Activated T-helper 1 cell treated with anti-CD3 and anti-CD28 coated beads, Interleukin-12 subunit alpha, Interleukin-12 subunit beta, Interleukin-2, Interleukin-4 antibody, amounts not matched to agents 30 ng/mL and 10 ng/mL and 1 ng/mL, durations not matched to agents 14 hours and 24 hours and 36 hours (primary cell): Measurements from ENCODE around the gene CCDC169. TPM values are rescaled to one million over a fixed set of nuclear protein-coding genes. Genes with fewer than 3 reads are reported as not detected.
A peak's percentile ranks its signal among the peaks of the same experiment; 100 is the strongest.

Source experiments
- DNase-seq: peaks from one replicate; pipeline ENCODE4 v3.0.0; 2021; ENCODE audit warnings: low spot score
- H3K27ac Mint-ChIP-seq: one replicate; pipeline ENCODE4 v1.8.0; 2021; ENCODE audit warnings: mild to moderate bottlenecking, mixed read lengths
- H3K27me3 Mint-ChIP-seq: one replicate; pipeline ENCODE4 v1.8.0; 2022; ENCODE audit warnings: mild to moderate bottlenecking, moderate library complexity, mixed read lengths; ENCODE audit not compliant: insufficient read depth
- H3K36me3 Mint-ChIP-seq: one replicate; pipeline ENCODE4 v1.8.0; 2021; ENCODE audit warnings: low read depth, mixed read lengths
- H3K4me1 Mint-ChIP-seq: one replicate; pipeline ENCODE4 v1.8.0; 2021; ENCODE audit warnings: low read depth, mixed read lengths
- H3K4me3 Mint-ChIP-seq: one replicate; pipeline ENCODE4 v1.8.0; 2021; ENCODE audit warnings: mild to moderate bottlenecking, moderate library complexity, mixed read lengths
- H3K9me3 Mint-ChIP-seq: one replicate; pipeline ENCODE4 v1.8.0; 2021; ENCODE audit warnings: mixed read lengths
- intact Hi-C: fragments of 100-400 bp; cut with micrococcal nuclease; formaldehyde crosslinking; loops from one replicate; pipeline ENCODE4 v1.15.1; 2024
- total RNA-seq: library from RNA; stranded (reverse); gene quantifications from 2 replicates; pipeline ENCODE4 v1.2.3, GENCODE V29; 2022

The CCDC169 gene
- 0.07 TPM in 1 of 2 replicates, not detected in the other for total RNA-seq

DNA sequence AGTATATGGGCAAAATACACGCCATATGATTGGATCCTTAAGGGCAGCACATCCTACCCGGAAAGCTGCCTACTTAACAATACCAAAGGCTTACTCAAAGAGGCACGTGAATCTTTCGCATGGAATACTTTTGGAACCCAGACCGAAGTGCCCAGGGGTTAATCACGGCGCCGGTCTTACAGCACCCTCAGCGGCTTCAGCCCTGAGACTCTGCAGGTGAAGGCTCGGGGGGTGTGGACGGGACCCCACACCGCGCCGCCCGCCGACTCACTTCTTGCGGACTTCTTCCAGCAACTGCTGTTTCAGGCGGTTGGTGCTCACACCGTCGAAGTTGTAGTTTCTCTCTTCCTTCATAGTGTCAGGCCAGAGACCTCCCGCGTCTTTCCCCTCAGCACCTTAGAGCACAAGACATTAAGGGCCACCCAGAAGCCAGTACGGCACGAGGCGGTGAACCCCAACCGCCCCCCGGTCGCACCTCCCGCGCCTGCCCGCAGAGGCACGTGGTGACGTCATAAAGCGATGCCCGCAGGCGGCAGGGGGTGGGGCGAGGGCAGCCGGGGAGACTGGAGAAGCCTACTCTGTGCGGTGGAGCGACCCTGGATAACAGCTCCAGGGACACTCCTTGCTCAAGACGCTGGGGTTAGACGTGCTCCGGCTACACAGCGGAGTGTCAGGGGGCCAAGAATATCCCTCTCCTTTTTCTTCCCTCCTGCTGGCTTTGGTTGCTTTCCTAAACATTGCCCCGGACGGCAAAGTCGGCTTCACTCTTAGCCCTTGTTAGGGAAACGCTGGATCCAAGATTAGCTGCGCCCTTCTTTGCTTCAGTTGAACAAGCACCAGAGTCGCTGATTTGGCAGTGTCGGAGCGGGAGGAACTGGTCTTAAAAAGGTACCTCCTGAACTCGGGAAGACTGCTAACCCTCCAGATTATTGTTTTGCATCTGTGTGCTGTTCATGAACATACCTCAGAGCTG lies at the start of gene CCDC169:
Gene CCDC169, minus strand, starts transcription at position 449 of the 973 bp plus-strand sequence. Its CDS starts 95 bp downstream, at position 354.
- H3K36me3 Mint-ChIP-seq = peaks cover 6% of the 10 kb centered on the region
- H3K27ac Mint-ChIP-seq = peak within 1 kb of the TSS; percentile 20
- no peaks in the 10 kb centered on the region for H3K9me3 Mint-ChIP-seq
- peak; percentile 61 for DNase-seq
- intact Hi-C loops = loop anchor here (1.0 to 5.0 kb wide), 2 partner anchors 48 to 120 kb away; no protein-coding TSS in a partner anchor
- peak within 1 kb of the TSS; percentile 87 for H3K4me3 Mint-ChIP-seq
- peaks cover 21% of the 10 kb centered on the region for H3K4me1 Mint-ChIP-seq
- peaks cover 25% of the 10 kb centered on the region for H3K27me3 Mint-ChIP-seq

DNA sequence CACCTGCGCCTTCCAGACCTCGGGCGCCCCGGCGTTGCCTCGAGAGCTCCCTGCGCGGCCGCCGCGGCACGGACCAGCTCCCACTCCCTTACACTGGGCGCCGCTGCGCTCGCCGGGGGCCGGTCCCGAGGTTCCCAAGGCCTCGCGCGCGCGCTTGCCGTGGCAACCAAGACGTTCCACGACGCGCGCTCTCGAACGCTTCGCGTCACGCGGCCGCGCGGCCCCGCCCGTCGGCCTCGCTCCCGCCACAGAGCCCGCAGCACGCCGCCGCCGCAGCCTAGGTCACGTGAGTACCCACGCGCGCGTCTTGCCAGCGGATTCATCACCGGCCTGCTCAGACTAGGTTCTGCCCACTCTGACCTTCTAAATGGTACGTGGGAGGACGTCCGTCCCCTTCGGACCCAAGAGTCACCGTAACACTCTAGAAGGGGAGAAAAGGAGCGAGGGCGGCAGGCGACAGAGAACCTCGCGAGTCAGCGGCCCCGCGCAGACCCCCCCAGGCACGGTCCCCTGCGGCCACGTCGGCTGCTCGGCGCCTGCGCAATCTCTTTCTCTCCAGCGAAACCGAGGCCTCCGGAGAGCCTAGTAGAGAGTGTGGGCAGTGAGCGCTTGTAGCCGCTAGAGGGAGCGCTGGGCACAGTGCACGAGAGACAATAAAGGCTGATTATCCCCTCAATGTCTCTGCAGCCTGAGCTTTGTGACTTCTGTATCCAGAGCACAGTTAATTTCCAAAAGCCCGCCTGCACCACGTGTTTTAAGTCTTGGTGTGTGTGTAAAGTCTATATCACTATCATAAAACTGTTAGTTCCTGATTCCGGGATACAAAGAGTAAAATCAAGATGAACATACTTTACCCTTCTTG lies 48.8 kb upstream of the CCDC169 start, which contains the start of gene SPART:
Gene SPART, minus strand, starts transcription at position 173 of the 862 bp plus-strand sequence. CDS start 10,564 bp downstream, outside the sequence.
- intact Hi-C loops = loop anchor here (1.0 kb wide), 6 partner anchors 72 to 713 kb away; partner anchors contain the start of genes ALG5, RFXAP and SUPT20H
- H3K27ac Mint-ChIP-seq = peak within 1 kb of the TSS; percentile 98
- peak; percentile 85 for DNase-seq
- peaks cover 36% of the 10 kb centered on the region for H3K4me1 Mint-ChIP-seq
- peak within 1 kb of the TSS; percentile 92 for H3K4me3 Mint-ChIP-seq
- peaks cover 10% of the 10 kb centered on the region for H3K27me3 Mint-ChIP-seq
- no peaks in the 10 kb centered on the region for H3K36me3 Mint-ChIP-seq
- no peaks in the 10 kb centered on the region for H3K9me3 Mint-ChIP-seq

DNA sequence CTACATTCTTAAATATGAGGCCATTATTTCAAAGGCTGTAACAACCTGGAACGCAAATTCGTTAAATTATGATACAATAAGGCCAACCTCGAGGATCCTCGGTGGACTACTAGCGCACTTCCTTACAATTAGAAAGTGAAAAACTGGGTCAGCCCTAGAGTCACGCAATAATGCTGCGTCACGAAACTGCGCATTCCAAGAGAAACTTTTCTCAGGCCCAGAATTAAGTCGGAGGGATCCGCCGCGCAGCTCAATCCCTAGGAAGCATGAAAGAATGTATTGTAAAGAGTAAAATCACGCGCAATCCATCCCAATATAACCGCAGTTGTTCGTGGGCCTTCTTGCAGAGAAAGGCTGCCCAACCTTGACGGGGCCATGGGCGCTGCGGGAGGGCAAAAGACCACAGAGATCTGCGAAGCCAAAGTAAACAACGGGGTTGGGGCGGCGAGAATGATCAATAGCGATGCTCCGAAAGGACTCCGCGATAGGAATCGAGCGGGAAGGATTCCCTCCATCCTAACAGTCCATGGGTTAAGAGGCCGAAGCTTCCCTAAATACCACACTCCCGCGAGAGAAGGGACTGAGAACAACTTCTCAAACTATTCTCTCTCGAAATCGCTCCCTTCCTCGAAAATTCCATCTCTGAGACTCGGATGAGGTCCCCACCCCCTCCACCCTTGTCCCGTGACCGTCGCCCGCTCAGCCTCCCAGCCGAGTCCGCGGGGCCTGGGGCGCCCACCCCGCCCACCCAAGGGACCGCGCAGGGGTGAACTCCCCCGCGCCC lies 48.0 kb upstream of the CCDC169 start:
- peak overlapping the region; percentile 92 for H3K4me3 Mint-ChIP-seq
- H3K27ac Mint-ChIP-seq = peak overlapping the region; percentile 98
- DNase-seq = peak; percentile 24
- H3K27me3 Mint-ChIP-seq = peaks cover 6% of the 10 kb centered on the region
- H3K9me3 Mint-ChIP-seq = no peaks in the 10 kb centered on the region
- peaks cover 38% of the 10 kb centered on the region for H3K4me1 Mint-ChIP-seq
- no peaks in the 10 kb centered on the region for H3K36me3 Mint-ChIP-seq
- intact Hi-C loops = loop anchor here (1.0 to 2.0 kb wide), 8 partner anchors 47 to 714 kb away; partner anchors contain the start of genes ALG5, RFXAP and SUPT20H

DNA sequence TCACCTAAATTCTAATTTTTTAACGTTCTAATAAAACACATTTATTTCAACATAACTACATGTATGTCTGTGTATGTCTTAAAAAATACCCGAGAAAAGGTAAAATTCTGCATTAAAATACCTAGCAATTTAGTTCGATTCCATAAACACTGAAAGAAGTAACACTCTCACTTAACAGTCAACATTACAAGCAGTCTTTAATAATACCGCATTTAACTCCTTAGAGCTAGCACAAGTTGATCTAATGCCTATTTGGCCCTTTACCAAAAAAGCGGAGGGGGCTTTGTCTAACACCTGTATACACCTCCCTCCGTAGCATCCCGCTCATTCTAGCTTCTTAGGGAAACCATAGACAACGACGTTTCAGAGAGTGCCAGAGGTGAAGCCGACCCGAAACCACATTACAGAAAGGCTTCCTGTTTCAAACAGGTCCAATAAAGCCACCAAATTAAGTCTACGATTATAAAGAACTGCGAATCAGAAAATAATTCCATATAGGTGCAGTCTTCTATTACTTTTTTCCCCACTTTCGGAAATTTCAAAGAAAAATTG lies 47.3 kb upstream of the CCDC169 start:
- Mint-ChIP-seq H3K27me3 (peaks cover 6% of the 10 kb centered on the region), H3K4me3 (peak overlapping the region; percentile 92), H3K36me3 (no peaks in the 10 kb centered on the region), H3K27ac (peak overlapping the region; percentile 89), H3K9me3 (no peaks in the 10 kb centered on the region), H3K4me1 (peaks cover 38% of the 10 kb centered on the region)
- DNase-seq = no peak
- intact Hi-C loops = loop anchor here (1.0 to 2.0 kb wide), 2 partner anchors 47 to 62 kb away; no protein-coding TSS in a partner anchor

DNA sequence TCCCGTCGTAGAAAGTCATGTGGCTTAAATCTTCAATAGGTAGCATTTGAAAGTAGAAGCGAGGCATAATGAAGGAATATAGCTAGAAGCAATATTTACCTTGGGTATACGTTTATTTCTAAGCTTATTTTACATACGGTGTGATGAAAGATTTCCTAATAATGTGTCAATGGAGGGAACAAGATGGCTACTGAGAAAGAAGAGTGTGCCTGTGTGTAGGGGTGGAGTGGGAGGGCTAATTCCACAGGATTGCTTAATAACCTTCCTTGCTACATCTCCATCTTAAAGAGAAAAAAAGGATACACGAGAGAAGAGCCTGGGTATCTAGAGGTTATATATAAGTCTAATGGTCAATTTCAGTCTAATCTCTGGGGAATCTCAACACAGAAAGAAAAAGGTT lies 46.6 kb upstream of the CCDC169 start:
- H3K36me3 Mint-ChIP-seq = no peaks in the 10 kb centered on the region
- no peaks in the 10 kb centered on the region for H3K9me3 Mint-ChIP-seq
- intact Hi-C loops = loop anchor here (2.0 kb wide), 1 partner anchor 61 kb away; no protein-coding TSS in a partner anchor
- DNase-seq = no peak
- peaks cover 6% of the 10 kb centered on the region for H3K27me3 Mint-ChIP-seq
- H3K4me3 Mint-ChIP-seq = peak overlapping the region; percentile 20
- H3K4me1 Mint-ChIP-seq = peaks cover 38% of the 10 kb centered on the region
- peak overlapping the region; percentile 32 for H3K27ac Mint-ChIP-seq

DNA sequence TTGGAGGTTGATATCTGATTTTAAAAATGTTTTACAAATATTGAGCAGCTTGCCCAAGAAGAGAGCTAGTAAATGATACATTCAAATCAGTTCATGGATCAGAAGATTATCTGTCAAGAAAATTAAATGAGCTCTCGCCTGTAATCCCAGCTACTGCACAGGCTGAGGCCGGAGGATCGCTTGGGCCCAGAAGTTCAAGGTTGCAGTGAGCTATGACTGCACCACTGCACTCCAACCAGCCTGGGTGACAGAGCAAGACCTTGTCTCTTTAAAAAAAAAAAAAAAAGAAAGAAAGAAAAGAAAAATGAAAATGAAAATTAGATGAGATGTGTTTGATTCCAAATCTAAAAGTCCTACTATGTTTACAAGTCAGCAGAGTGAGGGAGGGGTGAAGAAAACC lies 46.2 kb upstream of the CCDC169 start:
- Mint-ChIP-seq H3K4me1 (peaks cover 38% of the 10 kb centered on the region), H3K27me3 (peaks cover 6% of the 10 kb centered on the region), H3K4me3 (peak overlapping the region; percentile 20), H3K36me3 (peaks cover under 1% of the 10 kb centered on the region), H3K9me3 (no peaks in the 10 kb centered on the region), H3K27ac (no peak overlapping the region)
- DNase-seq = no peak
- intact Hi-C loops = loop anchor here (2.0 kb wide), 1 partner anchor 61 kb away; no protein-coding TSS in a partner anchor

DNA sequence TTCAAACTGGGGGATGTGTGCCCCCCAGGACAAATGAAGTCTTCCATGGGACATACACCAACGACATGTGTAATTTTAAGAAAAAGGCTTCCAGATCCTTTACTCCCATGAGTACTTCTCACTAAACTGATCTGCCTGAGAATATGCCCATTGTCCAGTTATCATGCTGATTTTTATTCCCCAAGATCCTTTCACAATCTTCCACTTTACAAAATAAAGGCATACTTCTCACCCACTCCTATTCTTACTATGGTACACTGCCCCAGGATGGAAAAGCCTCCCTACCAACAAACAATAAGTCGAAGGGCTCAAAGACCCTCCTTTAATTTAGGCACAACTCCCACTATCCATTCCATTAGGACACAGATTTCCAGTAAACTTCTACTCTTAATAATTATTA lies 45.1 kb upstream of the CCDC169 start:
- Mint-ChIP-seq H3K4me3 (no peak overlapping the region), H3K9me3 (no peaks in the 10 kb centered on the region), H3K36me3 (peaks cover 1% of the 10 kb centered on the region), H3K4me1 (peaks cover 38% of the 10 kb centered on the region), H3K27ac (no peak overlapping the region), H3K27me3 (peaks cover 6% of the 10 kb centered on the region)
- no peak for DNase-seq
- intact Hi-C loops = no loop called here

DNA sequence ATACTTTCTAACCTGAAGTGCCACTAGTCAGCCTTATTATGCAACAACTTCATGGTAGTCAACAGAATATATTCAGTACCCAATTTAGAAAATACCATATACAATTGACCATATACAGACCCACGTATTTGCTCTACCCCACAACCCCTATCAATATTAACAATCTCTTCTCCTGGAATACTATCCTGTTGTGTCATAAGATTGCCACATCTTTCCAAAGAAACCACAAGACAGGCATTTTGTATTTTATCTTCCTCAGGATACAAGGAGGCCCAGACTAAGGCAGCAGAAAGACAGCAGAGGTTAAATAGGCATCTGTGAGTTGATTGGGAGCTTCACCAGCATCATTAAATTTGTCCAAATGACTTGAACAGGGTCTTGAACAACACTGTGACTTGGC lies 44.1 kb upstream of the CCDC169 start:
- peaks cover 6% of the 10 kb centered on the region for H3K36me3 Mint-ChIP-seq

DNA sequence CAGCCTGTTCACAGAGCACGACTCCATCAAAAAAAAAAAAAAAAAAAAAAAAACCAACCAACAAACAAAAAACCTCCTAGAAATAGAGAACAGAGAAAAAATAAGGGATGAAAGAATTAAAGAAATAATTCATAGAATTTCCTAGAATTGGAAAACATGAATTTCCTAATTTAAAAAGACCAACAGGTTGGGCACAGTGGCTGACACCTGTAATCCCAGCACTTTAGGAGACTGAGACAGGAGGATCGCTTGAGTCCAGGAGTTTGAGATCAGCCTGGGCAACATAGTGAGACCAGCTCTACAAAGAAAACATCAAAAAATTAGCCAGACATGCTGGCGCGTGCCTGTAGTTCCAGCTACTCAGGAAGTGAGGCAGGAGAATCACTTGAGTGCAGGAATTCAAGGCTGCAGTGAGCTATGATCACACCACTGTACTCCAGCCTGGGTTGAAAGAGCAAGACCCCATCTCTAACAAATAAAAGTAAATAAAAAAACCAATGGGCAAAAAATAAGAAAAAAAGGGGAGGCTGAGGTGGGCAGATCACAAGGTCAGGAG lies 42.1 kb upstream of the CCDC169 start:
- no peak overlapping the region for H3K27ac Mint-ChIP-seq
- H3K4me3 Mint-ChIP-seq = no peak overlapping the region
- DNase-seq = no peak
- peaks cover 14% of the 10 kb centered on the region for H3K36me3 Mint-ChIP-seq
- H3K9me3 Mint-ChIP-seq = no peaks in the 10 kb centered on the region
- peaks cover 31% of the 10 kb centered on the region for H3K4me1 Mint-ChIP-seq
- H3K27me3 Mint-ChIP-seq = no peaks in the 10 kb centered on the region
- intact Hi-C loops = no loop called here

More for the DNA sequence above, 44.1 kb upstream of the CCDC169 start:
- DNase-seq = no peak
- H3K27me3 Mint-ChIP-seq = peaks cover 5% of the 10 kb centered on the region
- H3K9me3 Mint-ChIP-seq = no peaks in the 10 kb centered on the region
- intact Hi-C loops = no loop called here
- H3K27ac Mint-ChIP-seq = no peak overlapping the region
- H3K4me1 Mint-ChIP-seq = peaks cover 39% of the 10 kb centered on the region
- no peak overlapping the region for H3K4me3 Mint-ChIP-seq

DNA sequence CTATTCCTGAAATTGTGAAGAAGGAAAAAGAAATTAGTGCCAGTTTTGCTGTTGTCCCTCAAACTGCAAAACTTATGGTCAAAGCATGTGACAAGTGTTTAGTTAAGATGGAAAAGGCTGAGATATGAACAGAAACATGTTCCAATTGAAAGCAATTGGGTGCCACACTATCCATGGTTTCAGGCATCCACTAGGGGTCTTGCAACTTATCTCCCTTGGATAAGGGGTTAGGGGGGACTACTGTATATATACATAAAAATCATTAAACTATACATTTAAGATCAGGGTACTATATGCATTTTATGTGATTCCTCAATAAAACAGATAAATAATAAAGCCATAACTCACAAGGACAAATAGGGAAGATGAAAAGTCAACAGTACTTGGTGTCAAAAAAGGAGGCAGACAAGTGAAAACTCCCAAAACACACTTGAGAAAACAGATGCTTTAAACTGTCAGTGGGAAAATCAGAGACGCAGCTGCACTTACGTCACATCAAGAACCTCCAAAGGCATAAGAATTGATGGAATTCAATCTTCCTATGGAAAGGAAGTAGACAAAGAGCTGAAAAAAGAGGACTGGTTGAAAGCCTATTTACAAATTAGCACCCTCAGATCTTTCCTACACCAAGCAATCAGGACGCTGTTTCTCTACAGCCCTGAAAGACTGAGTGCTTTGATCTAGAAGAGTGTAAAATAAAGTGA lies 40.5 kb upstream of the CCDC169 start:
- Mint-ChIP-seq H3K4me1 (peaks cover 32% of the 10 kb centered on the region), H3K4me3 (no peak overlapping the region), H3K27me3 (no peaks in the 10 kb centered on the region), H3K9me3 (no peaks in the 10 kb centered on the region), H3K36me3 (peaks cover 20% of the 10 kb centered on the region), H3K27ac (no peak overlapping the region)
- DNase-seq = no peak
- intact Hi-C loops = no loop called here

DNA sequence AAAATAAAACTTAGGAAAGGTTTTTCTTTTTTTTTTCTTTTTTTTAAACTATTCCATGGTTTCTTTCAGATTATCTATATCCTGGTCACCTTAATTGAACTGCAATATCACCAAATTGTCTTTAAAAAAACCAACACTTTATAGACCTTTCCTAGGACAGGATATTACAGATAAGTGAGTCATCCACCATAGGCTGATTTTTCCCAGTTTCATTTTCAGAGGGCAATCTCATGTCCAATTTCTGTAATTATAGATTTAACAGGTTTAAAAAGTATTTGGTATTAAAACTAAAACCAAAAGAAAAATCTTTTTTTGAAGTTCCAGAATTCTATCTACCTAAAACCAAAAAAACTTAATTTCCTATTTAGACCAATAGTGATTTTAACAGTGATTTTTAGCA lies 35.4 kb upstream of the CCDC169 start:
- DNase-seq = no peak
- Mint-ChIP-seq H3K27ac (no peak overlapping the region), H3K27me3 (no peaks in the 10 kb centered on the region), H3K4me3 (no peak overlapping the region), H3K4me1 (peaks cover 25% of the 10 kb centered on the region), H3K36me3 (peaks cover 39% of the 10 kb centered on the region), H3K9me3 (no peaks in the 10 kb centered on the region)
- intact Hi-C loops = no loop called here
